Right lung (tissue), 10 donors: ENCODE data around the gene PLXDC1. TPM values are rescaled to one million over a fixed set of nuclear protein-coding genes. Genes with fewer than 3 reads are reported as not detected.
A peak's percentile ranks its signal among the peaks of the same experiment; 100 is the strongest.

Source experiments
- DNase-seq, 2 donors: peaks; one replicate each; pipeline ENCODE4 v3.0.0-alpha.2; 2013
- long read RNA-seq, 8 donors: transcript quantifications; one replicate each; lab custom pipeline, GENCODE V29; 2026
- polyA plus RNA-seq, 5 donors: library from polyadenylated mRNA; unstranded; fragments of 120-200 nt; gene quantifications; one replicate each; pipeline versions ENCODE4 v1.2.1 to v1.2.3, GENCODE V29; 2013; ENCODE audit warnings: inconsistent platforms in 1 of 5, low replicate concordance in 1 of 5; ENCODE audit not compliant: insufficient read length in 5 of 5, insufficient read depth in 1 of 5

PLXDC1 gene
- polyA plus RNA-seq, result 1 to 10 TPM; 5.4 to 8.7 (median 6.1) TPM
- long read RNA-seq, donor 1, result 0 reads
- long read RNA-seq, donor 2, full-length matches to known transcripts, result 1 of 3,815 reads
- long read RNA-seq, donor 2, partial matches to known transcripts, result 2,388 of 3,815 reads
- long read RNA-seq, donor 2, other reads (novel, unspliced or antisense), result 1,426 of 3,815 reads
- long read RNA-seq, donor 3, partial matches to known transcripts, result 4,139 of 6,066 reads
- long read RNA-seq, donor 3, other reads (novel, unspliced or antisense), result 1,927 of 6,066 reads
- long read RNA-seq, donor 4, result 0 reads
- long read RNA-seq, donor 5, full-length matches to known transcripts, result 1 of 1 reads
- long read RNA-seq, donor 5, partial matches to known transcripts, result 0 of 1 reads
- long read RNA-seq, donor 5, other reads (novel, unspliced or antisense), result 0 of 1 reads
- long read RNA-seq, donor 6, result 0 reads
- long read RNA-seq, donor 7, full-length matches to known transcripts, result 1 of 1 reads
- long read RNA-seq, donor 7, partial matches to known transcripts, result 0 of 1 reads
- long read RNA-seq, donor 7, other reads (novel, unspliced or antisense), result 0 of 1 reads
- long read RNA-seq, donor 8, result 0 reads

DNA sequence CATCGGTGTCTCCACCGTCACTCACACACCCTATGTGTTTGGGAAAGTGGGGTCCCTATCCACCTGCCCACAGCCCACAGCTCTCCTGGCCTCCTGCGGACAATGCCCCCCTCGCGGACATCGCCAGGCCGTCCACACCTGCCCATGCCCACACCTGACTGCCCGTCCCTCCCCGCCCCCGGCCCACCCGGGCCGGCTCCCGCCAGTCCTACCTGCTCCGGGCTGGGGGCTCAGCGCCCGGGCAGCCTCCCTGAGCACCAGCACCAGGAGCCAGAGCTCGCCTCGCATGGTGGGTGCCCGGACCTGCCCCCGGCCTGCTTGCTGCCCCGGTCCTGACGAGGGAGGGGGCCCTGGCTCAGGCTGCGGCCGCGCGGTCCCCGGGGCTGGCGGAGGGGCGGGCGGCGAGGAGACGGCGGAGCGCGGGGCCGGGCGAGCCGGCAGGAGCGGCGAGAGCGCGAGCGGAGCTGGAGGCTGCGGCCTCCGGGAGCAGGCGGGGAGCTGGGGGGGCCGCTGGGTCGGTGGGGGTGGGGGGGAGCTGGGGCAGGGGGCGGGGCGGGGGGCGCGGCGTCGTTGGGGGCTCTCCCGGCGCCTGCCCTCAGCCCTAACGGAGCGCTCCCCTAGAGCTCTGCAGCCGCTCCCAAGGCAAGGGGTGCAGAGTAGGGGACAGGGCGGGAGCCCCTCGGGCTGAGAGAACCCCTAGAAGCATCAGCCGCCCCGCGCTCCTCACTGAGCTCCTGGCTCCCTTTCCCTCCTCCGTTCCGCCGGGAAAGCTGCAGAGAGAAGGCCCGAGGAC lies at the start of gene PLXDC1:
Gene PLXDC1 (minus strand): TSS at position 488 of the 793 bp plus-strand sequence. CDS start 200 bp downstream, at position 288.
- no peak for DNase-seq

DNA sequence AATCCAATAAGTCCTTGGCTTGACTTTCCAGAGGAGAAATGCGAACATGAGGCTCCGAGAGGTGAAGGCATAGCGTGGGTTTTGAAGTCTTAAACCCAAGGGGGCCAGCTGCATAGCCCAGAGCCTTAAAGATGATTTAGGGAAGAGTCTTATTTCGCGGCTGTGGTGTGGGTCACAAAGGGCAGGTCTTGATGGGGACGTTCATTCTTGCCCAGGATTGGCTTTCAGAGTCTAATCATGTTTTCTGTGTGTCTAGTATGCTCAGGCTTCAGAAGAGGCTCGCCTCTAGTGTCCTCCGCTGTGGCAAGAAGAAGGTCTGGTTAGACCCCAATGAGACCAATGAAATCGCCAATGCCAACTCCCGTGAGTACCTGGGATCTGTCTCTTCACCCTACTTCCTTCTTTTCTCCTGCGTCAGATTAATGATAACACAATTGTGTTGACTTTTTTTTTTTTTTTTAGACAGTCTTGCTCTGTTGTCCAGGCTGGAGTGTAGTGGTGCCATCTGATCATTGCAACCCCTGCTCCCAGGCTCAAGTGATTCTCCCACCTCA lies 49.6 kb upstream of the PLXDC1 start:
- DNase-seq, result no peak

DNA sequence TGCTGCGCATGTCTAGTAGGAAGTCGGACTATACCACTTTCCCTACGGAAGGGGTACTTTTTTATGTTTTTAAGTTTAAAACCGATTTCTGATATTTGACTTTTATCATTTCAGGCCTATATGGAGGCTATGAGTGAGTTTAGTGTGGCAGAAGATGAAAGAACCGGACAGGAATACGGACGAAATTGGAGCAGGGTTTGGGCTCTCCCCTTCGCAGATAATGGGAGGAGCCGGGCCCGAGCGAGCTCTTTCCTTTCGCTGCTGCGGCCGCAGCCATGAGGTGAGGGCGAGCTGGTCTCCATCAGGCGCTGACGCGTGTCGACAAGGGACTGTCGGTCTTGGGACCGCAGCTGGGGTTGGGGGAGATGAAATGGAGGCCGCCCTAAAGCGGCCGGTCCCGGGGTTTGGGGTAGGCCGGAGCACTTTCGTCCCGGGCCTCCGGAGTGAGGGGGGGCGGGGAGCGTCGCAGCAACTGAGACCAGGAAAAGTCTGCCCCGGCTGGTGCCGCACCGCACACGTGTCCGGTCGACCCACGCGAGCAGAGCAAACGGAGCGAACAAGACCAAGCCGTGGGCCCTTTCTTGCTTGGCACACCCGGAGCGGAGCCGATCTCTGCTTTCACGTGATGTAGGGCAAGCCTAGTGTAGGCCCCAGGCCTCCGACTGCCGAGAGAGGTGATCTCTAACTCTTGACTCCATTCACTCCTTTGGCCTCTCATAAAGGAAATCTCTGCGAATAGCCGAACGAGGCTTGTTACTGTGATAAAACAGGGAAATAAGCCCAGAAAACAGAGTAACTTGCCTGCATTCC lies 48.8 kb upstream of the PLXDC1 start, which contains the start of gene RPL19:
Gene RPL19 (plus strand): TSS at position 214 of the 810 bp plus-strand sequence. CDS start 62 bp downstream, at position 276.
- DNase-seq, result peak; percentile 90 to 94

DNA sequence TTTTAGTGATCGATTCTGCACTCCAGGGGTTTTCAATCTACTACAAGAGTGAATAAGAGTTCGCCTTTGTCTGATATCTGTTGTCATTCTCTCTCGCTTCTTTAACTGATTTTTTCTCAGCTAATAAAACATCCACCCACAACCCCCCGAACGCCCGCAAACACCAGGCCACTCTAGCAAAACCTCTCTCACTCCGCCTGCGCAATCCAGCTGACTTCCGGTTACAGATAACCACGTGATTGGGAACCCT lies 48.3 kb upstream of the PLXDC1 start:
- DNase-seq, result no peak

DNA sequence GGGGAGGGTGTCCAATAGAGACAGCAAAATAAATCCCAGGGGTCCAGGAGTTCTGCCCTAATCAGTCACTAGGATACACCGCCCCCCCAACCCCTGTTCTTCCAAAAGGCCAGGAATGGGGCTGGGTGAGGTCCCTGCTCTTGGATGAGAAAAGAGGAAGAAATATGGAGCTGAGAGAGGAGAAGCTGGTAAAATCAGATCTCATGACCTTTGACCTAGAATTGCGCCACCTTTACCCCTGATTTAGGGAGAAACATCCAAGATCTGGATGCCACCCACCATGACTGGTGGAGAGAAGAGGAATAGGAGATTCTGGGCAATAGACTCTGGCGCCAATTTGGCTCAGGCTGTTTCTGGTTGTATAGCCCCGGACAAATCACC lies 46.7 kb upstream of the PLXDC1 start:
- DNase-seq, result no peak

DNA sequence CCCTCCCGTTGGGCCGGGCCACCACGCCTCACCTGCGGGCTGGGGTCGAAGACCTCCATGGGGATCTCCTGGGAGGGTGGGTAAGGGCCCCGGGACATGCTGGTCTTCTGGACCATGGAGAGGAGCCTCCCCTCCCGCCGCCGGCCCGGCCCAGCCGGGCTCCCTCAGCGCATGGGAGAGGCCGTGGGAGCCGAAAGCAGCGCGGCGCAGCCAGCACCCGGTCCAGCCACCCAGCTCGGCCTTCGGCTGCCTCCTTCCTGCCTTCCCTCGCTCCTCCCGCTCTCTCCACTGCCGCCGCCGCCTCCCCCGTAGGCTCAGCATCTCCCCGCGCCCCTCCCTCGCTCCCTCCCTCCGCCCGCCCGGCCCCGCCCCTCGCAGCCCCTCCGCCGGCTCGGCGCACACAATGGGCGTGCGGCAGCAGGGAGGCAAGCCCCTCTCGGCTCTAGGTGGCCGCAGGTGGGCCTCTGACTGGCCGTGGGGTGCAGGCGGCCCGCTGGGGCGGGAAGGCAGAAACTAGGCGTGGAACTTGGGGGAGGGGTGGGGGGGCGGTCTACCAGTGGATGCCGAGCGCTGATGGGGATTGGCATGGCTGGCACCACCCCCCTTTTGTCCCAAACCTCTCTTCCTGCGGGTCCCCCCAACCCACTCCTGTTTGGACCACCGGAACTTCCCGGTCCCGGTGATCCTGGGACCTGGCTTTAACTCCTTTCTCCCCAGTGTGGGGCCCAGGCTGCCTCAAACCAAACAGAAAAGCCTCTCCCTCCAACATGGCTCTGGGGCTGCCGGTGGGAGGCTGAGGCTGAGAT lies 46.1 kb upstream of the PLXDC1 start, which contains the start of gene CACNB1:
Gene CACNB1 (minus strand): TSS at position 290 of the 806 bp plus-strand sequence. CDS start 174 bp downstream, at position 116.
- DNase-seq, result peak; percentile 72 to 75

DNA sequence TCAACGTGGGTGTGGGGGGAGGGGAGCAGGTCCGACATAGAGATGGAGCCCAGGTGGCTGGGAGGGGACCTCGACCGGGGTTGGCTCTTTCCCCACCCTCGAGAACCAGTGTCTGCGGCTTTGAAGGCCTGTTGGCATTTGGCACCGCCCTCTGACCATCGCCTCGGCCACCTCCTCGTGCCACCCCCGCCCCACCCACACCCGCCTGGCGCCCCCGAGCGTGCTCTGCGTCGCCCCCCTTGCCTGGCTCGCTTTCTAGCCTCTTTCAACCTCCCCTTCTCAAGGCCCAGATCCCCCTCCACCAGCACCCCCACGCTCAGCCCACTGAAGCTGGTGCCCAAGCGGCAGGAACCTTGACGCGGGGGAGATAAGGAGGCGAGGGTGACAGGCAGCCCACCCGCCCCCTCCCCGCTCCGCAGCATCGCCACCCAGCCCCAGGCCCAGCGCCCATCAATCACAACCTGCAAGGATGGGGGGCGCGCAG lies 45.4 kb upstream of the PLXDC1 start:
- DNase-seq, result no peak

DNA sequence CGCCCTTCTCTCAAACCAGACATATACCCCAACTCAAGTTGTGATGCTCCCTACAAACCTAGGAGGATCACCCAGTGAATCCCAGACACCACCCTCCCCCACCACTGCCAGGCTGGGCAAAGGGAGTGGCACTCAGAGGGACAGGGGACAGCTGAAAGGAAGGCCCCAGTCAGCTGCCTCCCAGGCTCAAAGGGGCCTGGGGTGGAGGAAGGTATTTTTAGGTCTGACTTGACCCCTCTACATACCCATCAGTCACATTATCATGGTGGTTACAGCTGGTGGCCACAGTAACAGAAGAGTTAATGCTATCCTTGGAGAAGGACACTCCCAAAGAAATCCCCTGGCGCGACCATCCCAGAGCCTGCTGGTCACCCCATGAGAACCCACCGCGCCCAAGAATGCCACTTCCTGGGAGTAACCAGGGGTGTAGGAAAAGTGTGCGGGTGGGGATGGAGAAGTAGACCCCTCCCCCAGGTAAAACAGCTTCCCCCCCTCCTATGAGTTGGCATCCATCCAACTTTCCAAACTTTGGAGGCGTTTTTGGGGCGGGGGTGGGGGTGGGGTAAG lies 44.9 kb upstream of the PLXDC1 start:
- no peak for DNase-seq

DNA sequence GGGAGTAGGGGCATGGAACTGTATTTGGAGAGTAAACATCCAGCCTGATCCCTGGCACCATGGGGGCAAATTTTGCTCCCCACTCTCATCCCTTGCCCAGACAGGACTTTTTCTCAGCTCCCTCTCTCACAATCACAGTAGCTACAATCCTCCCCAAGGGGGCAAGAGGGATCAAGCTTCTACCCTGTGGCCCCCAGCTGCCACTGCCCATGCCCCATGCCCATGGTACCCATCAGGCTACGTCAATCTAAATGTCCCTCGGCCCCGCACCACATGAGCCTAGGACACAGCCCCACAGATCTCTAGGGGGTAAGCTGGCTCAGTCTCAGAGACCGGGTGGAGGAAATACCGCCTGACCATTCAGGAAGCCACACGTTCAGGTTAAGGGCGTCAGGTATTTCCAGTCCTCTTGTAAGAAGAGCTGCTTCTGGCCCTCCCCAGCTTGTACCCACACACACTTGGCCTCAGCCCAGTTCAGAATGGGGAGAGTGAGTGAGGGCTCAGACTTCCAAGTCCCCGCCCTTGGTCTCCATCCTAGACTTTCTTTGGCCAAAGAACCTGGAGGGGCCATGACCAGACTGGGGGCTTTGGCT lies 44.2 kb upstream of the PLXDC1 start:
- DNase-seq, result no peak

DNA sequence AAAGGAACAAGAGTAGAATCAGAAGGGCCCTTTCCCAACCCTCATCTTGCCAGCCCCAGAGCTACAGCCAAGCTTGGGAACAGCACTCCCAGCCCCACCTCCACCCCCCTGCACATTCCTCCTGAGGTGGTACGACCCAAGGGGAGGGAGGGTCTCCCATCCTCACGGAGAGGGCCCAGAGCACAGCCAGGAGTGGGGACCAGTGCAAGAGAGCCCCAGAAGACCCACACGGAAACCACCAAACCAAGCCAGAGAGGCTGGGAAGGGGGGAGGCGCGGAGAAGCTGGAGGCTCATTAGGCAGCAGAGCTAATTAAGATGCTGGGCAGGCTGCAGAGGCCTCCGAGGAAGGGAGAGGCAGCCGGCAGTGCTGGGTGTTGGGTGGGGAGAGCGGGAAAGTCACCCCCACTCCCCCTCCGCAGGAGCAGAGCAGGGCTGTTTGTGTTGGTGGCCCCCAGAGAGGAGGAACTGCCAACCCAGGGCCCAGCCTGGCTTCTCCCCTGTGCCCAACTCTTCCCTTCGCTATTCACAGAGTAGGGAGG lies 43.6 kb upstream of the PLXDC1 start:
- no peak for DNase-seq

DNA sequence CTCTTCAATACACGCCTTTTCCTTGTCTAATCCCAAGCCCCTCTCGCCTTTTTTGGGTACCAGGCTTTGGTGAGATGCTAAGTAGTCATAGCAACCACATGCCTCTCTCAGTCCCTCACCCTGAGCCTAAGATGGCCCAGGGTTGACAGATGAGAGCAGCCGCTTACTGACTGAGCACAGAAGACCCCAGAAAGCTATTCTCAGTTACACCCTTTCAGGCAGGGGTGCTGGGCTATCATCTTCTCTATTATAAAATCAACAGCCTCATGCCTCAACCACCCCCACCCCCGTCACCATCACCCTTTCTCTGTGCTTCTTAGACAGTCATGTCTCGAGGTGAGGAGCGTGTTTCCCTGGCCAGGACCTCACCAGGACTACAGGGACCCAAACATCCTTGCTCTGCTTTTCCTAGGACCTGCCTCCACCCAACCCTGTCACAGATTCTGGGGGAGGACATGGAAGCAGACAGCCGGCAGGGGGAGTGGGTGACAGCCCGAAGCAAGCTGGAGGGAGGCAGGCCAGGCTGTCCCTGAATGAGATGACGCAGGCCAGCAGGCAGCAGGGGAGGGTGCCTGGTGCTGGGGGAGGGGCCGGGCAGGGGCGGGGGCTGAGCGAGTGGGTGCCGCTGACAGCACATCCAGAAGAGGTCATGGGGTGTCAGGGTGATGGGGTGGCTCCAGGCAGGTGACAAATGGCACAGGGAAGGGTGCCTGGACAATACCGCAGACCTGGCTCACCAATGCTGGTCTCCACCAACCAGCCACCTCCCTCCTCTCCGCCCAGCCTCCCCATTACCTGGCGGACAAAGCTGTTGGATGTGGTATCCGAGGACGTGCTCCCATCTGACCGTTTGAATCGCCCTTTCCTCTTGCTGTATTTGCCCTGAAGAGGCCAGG lies 42.9 kb upstream of the PLXDC1 start:
- no peak for DNase-seq

DNA sequence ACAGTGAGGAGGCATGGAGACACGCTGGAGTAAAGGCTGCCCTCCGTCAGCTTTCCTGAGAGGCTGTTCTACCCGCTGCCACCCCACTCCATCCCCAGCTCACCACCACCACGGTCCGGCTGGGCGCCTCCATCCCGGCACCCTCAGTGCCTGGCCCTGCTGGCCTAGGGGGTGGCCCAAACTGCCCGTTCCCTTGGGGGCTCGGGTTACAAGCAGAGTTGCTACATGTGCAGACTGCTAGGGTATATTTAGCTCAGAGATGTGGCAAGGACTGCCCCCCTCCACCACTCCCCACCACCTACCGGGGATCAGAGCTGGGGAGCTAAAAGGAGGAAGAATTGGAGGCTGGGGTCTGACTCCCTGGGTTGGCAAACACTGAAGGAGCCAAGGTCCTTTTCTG lies 41.9 kb upstream of the PLXDC1 start:
- DNase-seq, result no peak

DNA sequence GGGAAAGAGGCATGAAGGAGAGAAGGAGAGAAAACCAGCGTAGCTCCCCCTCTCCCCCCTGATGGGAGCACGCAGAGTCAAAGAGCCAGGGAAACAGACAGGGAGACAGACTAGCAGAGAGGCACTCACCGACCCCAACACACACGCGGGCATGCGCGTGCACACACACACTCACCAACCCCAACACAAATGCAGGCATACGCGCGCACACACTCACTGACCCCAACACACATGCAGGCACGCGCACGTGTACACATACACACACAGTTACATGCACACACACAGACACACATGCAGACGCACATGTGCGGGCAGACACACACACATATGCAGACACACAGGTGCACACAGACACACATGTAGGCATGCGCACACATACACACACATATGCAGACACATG lies 41.5 kb upstream of the PLXDC1 start:
- no peak for DNase-seq

DNA sequence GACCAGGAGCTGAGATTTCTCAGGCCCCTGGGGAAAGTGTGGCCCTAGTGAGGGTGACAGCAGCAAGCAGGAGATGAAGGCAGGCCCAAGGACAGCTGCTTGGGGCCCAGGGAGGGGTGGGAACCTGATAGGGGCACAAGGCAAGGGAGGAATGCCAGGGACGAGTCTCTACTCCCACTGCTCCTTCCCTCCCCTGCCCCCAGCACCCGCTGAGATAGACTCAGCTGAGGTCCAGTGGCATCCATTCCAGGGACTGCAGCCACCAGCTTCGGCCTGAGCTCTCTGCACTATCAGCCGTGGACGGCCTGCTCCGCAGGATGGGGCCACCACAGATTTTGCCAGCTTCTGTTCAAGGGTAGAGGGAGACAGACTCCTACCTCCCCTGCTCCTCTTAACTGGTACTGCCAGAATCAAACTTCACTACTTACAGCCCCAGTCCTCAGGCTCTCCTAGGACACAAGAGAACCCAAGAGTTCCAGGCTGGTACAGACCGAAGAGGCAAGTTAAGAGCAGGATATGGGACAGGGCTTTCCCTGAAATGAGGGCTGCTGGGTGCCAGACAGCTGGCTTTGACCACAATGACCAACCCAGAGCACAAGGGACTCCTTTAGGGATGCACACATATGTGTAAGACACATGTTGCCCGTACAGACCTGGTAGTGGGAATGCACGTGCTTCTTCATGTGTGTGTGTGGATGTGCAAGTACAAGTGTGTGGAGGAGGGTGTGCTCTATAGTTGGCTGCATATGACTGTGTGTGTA lies 40.5 kb upstream of the PLXDC1 start:
- no peak for DNase-seq

DNA sequence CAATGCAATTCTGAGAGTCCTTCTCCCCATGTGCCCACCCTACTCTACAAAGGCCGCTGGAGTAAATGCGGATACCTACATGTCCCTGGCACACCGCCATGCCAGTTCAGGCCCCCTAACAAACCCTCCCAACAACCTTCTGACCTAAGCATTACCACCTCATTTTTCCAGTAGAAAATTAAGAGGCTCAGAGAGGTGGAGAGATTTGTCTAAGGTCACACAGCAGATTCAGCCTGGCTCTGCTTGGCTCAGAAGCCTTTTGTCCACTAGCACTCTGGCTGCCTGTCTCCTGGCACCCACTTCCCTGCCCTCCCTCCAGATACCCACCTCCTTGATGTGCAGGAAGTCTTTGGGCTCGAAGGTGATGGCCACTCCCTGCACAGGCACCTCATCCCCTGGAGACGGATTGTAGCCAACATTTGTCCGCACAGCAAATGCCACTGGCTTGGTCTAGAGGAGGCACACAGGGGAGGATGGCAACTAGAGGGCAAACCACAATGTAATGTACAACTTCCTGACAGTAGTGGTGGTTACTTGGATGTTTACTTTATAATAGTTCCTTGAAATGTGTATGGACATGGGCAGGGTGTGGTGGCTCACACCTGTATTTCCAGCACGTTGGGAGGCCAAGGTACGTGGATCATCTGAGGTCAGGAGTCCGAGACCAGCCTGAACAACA lies 35.9 kb upstream of the PLXDC1 start:
- DNase-seq, result no peak

DNA sequence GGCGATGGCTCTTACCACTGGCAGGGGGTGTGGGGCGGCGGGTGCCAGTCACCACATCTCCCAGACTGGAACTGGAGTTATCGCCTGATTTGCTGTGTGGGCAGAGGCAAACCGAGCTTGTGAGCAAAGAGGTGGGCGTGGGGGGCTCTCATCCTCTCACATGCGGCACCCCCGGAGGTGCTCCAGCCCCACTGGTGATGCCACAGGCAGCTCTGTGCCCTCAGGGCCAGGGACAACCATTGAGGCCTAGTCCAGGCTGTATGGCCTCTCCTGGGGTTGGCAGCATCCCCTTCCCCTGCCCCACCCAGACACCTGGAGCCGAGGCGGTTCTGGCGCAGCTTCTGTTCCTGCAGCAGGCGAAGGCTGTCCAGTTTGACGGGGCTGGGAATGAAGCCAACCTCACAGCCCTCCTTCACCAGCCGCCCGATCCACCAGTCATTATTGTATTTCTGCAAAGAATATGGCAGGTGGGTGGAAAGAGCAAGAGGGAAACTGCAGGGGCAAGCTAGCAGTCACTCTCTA lies 35.1 kb upstream of the PLXDC1 start:
- no peak for DNase-seq

DNA sequence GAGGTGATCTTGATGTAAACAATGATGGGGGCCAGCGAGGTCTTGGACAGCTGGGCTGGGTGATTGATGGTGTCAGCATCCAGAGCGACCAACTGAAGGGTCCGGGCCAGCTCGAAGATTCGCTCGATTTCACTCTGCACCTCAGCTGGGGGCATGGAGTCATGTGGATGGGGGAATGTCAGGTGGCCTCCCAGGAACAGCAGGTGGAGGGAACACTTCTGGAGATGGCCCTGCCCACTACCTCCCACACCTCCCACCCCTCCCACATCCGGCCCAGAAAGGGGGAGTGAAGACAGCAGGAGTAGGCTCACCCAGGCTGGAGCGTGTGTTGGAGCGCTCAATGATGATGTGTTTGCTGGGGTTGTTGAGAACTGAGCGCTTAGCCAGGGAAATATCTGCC lies 32.3 kb upstream of the PLXDC1 start:
- DNase-seq, result no peak
